Right lobe of liver (tissue), 6 donors: ENCODE data around the gene CCDC71L. TPM values are rescaled to one million over a fixed set of nuclear protein-coding genes. Genes with fewer than 3 reads are reported as not detected.

Source experiments
- ATAC-seq, 4 donors: fragments of 200-7000 bp; cut with Tn5 transposase; one replicate each; pipeline ENCODE4 v1.9.1; 2020; ENCODE audit warnings: mild to moderate bottlenecking in 4 of 4, moderate library complexity in 4 of 4
- DNase-seq, 3 donors: peaks; one replicate each; pipeline ENCODE4 v3.0.0-alpha.2; 2020
- H3K27ac ChIP-seq, 3 donors: fragments of 200-600 bp; one replicate each; pipeline ENCODE4 v1.8.0; 2022
- H3K27me3 ChIP-seq, 2 donors: fragments of 200-600 bp; one replicate each; pipeline ENCODE4 v1.8.0; 2022
- H3K36me3 ChIP-seq, 4 donors: fragments of 200-600 bp; sonication (generic) in 1 of 4; one replicate each; pipeline versions ENCODE4 v1.5.1 to v1.8.0; 2017 to 2022; ENCODE audit warnings: control low read depth in 1 of 4
- H3K4me1 ChIP-seq, 4 donors: fragments of 200-600 bp; sonication (generic) in 1 of 4; one replicate each; pipeline versions ENCODE4 v1.5.1 to v1.8.0; 2017 to 2022; ENCODE audit warnings: control low read depth in 1 of 4
- H3K4me3 ChIP-seq, 3 donors: fragments of 200-600 bp; one replicate each; pipeline ENCODE4 v1.8.0; 2022
- H3K9me3 ChIP-seq, 4 donors: fragments of 200-600 bp; sonication (generic) in 1 of 4; one replicate each; pipeline versions ENCODE4 v1.5.1 to v1.8.0; 2017 to 2022; ENCODE audit warnings: control low read depth in 1 of 4
- POLR2A ChIP-seq: fragments of 450-650 bp; IDR thresholded peaks from one replicate; pipeline ENCODE4 v1.6.1; 2017; ENCODE audit warnings: antibody characterized with exemption, mild to moderate bottlenecking
- WGBS: methylation state at CpG from one replicate; pipeline ENCODE4 v1.1.6; 2018; ENCODE audit warnings: low coverage, low lambda C conversion rate; ENCODE audit not compliant: insufficient coverage; ENCODE audit errors: missing lambda C conversion rate; 5-methylcytosine and 5-hydroxymethylcytosine counted together
- intact Hi-C, 2 donors: fragments of 100-400 bp; cut with DNase I; formaldehyde crosslinking; loops; one replicate each; pipeline versions ENCODE4 v1.11.2 to v1.14.1; 2022
- total RNA-seq, 6 experiments: library from RNA; depleted of rRNA in 2 of 6; stranded (reverse); fragments of >200 nt in 2 of 6; fragmentation: NEBNext Ultra II Directional in 3 of 6; extraction: Animal tissue kit (Norgen Biotek cat#: 25700) in 3 of 6; gene quantifications; one replicate each; pipeline versions ENCODE4 v1.1.0 to v1.2.4, GENCODE V29; 2016 to 2023
- TF ChIP-seq, protein P1 (sequence below), 4 donors: fragments of 200-600 bp in 3 of 4; fragments of 450-650 bp in 1 of 4; IDR thresholded peaks; one replicate each; pipeline versions ENCODE4 v1.5.1 to v1.8.0; 2016 to 2022; ENCODE audit warnings: antibody characterized with exemption in 4 of 4, mild to moderate bottlenecking in 2 of 4
- donor health status: DM: no; HTN: yes; CAD: no.
- donor health status: DM: no; HTN: no; CAD: no.
- donor health status: DM: no; HTN: no; CAD: no.
- donor health status: DM: no; HTN: yes; CAD: no.
- donor health status: DM: no; HTN: yes; CAD: no.

The CCDC71L gene
- total RNA-seq, 6 experiments from 2014 or later: 8.6 to 45.7 (median 22.6) TPM

DNA sequence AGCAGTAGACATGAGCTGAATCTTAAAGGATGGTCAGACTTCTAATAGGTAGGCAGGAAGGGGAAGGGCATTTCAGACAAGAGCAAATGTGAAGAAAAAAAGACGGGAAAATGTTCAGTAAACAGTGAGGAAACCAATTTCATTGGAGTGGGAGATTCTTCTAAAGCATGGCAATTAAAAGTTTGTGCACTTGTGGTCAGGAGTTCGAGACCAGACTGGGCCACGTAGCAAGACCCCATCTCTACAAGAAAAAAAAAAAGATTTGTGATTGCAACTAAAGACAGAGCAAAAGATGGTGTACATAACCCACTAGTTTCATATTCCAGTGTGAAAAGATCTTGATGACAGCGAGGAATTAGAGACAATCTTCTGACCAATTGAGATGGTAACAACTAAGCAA is 41.7 kb downstream of the CCDC71L start:
- H3K4me3 ChIP-seq: no peak overlapping the region
- peaks cover 0 to 5% (median 3%) of the 10 kb centered on the region in 4 donors for H3K4me1 ChIP-seq
- intact Hi-C loops: no loop called here
- ATAC-seq: no peak
- H3K27me3 ChIP-seq: no peaks in the 10 kb centered on the region
- DNase-seq: no peak
- no peak overlapping the region for H3K27ac ChIP-seq
- no peak for TF ChIP-seq POLR2A
- TF ChIP-seq, protein P1, sequence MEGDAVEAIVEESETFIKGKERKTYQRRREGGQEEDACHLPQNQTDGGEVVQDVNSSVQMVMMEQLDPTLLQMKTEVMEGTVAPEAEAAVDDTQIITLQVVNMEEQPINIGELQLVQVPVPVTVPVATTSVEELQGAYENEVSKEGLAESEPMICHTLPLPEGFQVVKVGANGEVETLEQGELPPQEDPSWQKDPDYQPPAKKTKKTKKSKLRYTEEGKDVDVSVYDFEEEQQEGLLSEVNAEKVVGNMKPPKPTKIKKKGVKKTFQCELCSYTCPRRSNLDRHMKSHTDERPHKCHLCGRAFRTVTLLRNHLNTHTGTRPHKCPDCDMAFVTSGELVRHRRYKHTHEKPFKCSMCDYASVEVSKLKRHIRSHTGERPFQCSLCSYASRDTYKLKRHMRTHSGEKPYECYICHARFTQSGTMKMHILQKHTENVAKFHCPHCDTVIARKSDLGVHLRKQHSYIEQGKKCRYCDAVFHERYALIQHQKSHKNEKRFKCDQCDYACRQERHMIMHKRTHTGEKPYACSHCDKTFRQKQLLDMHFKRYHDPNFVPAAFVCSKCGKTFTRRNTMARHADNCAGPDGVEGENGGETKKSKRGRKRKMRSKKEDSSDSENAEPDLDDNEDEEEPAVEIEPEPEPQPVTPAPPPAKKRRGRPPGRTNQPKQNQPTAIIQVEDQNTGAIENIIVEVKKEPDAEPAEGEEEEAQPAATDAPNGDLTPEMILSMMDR (IDR thresholded peaks at IDR 0.05): no peak
- WGBS: 100% methylated on average over 4 of the region's 4 CpGs
- H3K9me3 ChIP-seq: no peaks in the 10 kb centered on the region
- H3K36me3 ChIP-seq: no peaks in the 10 kb centered on the region

DNA sequence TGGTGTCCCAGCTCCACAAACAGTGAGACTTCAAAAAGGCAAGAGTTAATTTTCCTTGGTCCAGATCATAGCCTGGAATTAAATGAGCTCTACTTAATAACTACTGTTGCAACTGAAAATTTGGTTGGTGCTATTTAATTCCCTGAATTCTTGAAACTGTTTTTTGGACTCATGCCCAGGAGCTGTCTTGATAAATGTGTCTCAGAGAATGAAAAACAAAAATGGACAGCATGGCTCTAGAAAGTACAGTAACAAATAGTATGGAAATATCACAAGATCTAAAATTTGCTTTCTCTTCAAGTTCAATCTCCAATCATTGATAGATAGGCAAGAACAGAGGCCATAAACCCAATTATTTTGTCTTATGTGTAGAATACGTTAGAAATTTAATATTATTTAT is 42.5 kb downstream of the CCDC71L start:
- Histone ChIP-seq H3K9me3 (no peaks in the 10 kb centered on the region), H3K4me1 (peaks cover 0 to 5% (median 3%) of the 10 kb centered on the region in 4 donors), H3K36me3 (no peaks in the 10 kb centered on the region), H3K4me3 (no peak overlapping the region), H3K27ac (no peak overlapping the region), H3K27me3 (no peaks in the 10 kb centered on the region)
- DNase-seq (no peak), ATAC-seq (no peak)
- 71% methylated on average over 1 of the region's 1 CpG for WGBS
- no peak for TF ChIP-seq POLR2A
- TF ChIP-seq, protein P1 (IDR thresholded peaks at IDR 0.05): no peak
- intact Hi-C loops: no loop called here

DNA sequence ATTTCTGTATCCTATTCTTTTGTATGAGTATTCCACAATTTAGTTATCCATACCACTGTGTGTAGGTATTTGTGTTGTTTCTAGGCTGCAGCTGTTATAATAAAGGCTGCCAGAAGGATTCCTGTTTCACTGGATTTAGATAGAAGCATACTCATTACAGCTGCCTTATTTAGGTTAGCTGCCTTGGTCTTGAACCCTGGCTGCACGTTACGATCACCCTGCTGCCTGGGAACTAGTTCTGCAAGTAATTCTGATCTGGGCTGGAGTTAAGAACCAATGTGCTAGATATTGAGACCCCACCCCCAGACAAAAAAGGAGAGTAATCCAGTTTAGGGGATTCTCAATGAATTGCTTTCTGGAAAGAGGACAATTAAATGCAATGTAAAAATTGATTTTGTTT is 43.1 kb downstream of the CCDC71L start:
- no peaks in the 10 kb centered on the region for H3K9me3 ChIP-seq
- no peak for TF ChIP-seq POLR2A
- TF ChIP-seq, protein P1 (IDR thresholded peaks at IDR 0.05): no peak
- peaks cover 0 to 5% (median 3%) of the 10 kb centered on the region in 4 donors for H3K4me1 ChIP-seq
- no peaks in the 10 kb centered on the region for H3K36me3 ChIP-seq
- no peak overlapping the region for H3K4me3 ChIP-seq
- DNase-seq: no peak
- ATAC-seq: no peak
- no peaks in the 10 kb centered on the region for H3K27me3 ChIP-seq
- intact Hi-C loops: no loop called here
- H3K27ac ChIP-seq: no peak overlapping the region
- 84% methylated on average over 2 of the region's 2 CpGs for WGBS

DNA sequence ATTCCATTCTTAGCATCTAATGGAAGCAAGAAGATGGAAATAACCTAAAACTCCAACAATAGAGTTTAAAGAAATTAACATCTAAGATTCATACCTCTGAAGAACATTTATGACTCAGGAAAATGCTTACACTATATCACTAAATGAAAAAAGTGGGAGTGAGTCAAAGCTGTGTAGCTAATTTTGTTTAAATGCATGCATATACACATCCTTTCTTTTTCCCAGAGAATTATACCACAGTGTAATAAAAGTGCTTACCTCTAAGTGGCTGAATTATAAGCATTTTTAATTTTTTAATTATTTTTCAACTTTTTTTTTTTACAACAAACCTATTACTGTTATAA is 44.3 kb downstream of the CCDC71L start:
- no peaks in the 10 kb centered on the region for H3K27me3 ChIP-seq
- H3K36me3 ChIP-seq: no peaks in the 10 kb centered on the region
- no peak overlapping the region for H3K27ac ChIP-seq
- ATAC-seq (no peak), DNase-seq (no peak)
- intact Hi-C loops: no loop called here
- no peaks in the 10 kb centered on the region for H3K9me3 ChIP-seq
- TF ChIP-seq, protein P1 (IDR thresholded peaks at IDR 0.05): no peak
- TF ChIP-seq POLR2A: no peak
- H3K4me1 ChIP-seq: peaks cover 0 to 9% (median 0%) of the 10 kb centered on the region in 4 donors
- H3K4me3 ChIP-seq: no peak overlapping the region
